HFF-Myc (cell line): ENCODE results near the gene ZC3H4.

Experiments
- DNase-seq: peaks from one replicate; pipeline ENCODE4 v3.0.0-alpha.2; 2011; ENCODE audit warnings: low read depth; ENCODE audit errors: extremely low read depth
- H3K4me3 ChIP-seq: replicated peaks from 2 replicates; pipeline ENCODE4 v1.5.1; 2011; ENCODE audit warnings: low read depth, mild to moderate bottlenecking, control low read depth, low read length
- TF ChIP-seq, protein P1 (sequence below): IDR thresholded peaks from 2 replicates; pipeline ENCODE4 v1.5.1; 2012; ENCODE audit warnings: mild to moderate bottlenecking, low read depth, low read length, control low read depth; ENCODE audit errors: missing control alignments

The ZC3H4 gene

DNA sequence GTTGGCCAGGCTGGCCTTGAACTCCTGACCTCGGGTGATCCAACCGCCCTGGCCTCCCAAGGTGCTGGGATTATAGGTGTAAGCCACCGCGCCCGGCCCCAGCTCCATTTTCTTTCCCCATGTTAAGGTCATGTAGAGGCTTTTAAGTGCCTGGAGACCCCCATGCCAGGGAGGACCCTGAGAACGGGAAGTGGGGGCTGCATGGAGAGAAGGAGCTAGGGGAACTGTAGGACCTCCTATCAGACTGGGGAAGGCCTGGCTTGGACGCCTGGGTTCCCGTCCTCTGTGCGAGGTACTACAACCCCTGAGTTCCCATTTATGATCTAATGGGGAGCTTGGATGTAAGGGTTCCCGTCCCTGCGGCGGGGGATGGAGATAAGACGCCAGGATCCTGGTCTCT, 94.7 kb downstream of the ZC3H4 start:
- no peak overlapping the region for H3K4me3 ChIP-seq
- TF ChIP-seq, protein P1, sequence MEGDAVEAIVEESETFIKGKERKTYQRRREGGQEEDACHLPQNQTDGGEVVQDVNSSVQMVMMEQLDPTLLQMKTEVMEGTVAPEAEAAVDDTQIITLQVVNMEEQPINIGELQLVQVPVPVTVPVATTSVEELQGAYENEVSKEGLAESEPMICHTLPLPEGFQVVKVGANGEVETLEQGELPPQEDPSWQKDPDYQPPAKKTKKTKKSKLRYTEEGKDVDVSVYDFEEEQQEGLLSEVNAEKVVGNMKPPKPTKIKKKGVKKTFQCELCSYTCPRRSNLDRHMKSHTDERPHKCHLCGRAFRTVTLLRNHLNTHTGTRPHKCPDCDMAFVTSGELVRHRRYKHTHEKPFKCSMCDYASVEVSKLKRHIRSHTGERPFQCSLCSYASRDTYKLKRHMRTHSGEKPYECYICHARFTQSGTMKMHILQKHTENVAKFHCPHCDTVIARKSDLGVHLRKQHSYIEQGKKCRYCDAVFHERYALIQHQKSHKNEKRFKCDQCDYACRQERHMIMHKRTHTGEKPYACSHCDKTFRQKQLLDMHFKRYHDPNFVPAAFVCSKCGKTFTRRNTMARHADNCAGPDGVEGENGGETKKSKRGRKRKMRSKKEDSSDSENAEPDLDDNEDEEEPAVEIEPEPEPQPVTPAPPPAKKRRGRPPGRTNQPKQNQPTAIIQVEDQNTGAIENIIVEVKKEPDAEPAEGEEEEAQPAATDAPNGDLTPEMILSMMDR = no peak
- DNase-seq = no peak
